ENCODE results near the gene PRR5.

PRR5 gene

GRCh38 chr22:44693756-44694155 lies 8.2 kb upstream of the PRR5 start:
- DNase-seq, result no peak

GRCh38 chr22:44697423-44698141 lies 4.4 kb upstream of the PRR5 start:
- DNase-seq, result peak; percentile 97

GRCh38 chr22:44698531-44699421 lies 3.2 kb upstream of the PRR5 start:
- DNase-seq, result no peak

GRCh38 chr22:44700456-44700855 lies 1.5 kb upstream of the PRR5 start:
- DNase-seq, result no peak

- DNase-seq, result no peak
These were observed 715 bp upstream of the PRR5 start for GRCh38 chr22:44701187-44701790.

- peak; percentile 66 for DNase-seq
These were observed 635 bp downstream of the PRR5 start for GRCh38 chr22:44702479-44703198.

- no peak for DNase-seq
These were observed 1.4 kb downstream of the PRR5 start for GRCh38 chr22:44703255-44703870.

GRCh38 chr22:44704159-44705021 lies 2.4 kb downstream of the PRR5 start:
- DNase-seq, result no peak

- no peak for DNase-seq
These were observed 3.0 kb downstream of the PRR5 start for GRCh38 chr22:44705022-44705297.

GRCh38 chr22:44706488-44706887 lies 4.5 kb downstream of the PRR5 start:
- DNase-seq, result no peak

- DNase-seq, result no peak
These were observed 5.2 kb downstream of the PRR5 start for GRCh38 chr22:44707178-44707577.

GRCh38 chr22:44707752-44708151 lies 5.7 kb downstream of the PRR5 start:
- DNase-seq, result no peak

- no peak for DNase-seq
These were observed 7.9 kb downstream of the PRR5 start for GRCh38 chr22:44709881-44710392.

GRCh38 chr22:44710474-44711240 lies 8.7 kb downstream of the PRR5 start:
- DNase-seq, result peak; percentile 77

- no peak for DNase-seq
These were observed 9.2 kb downstream of the PRR5 start for GRCh38 chr22:44711241-44711560.

- DNase-seq, result no peak
These were observed 9.9 kb downstream of the PRR5 start for GRCh38 chr22:44711690-44712555.

- DNase-seq, result no peak
These were observed 11.0 kb downstream of the PRR5 start for GRCh38 chr22:44712962-44713361.

GRCh38 chr22:44714703-44715350 lies 12.8 kb downstream of the PRR5 start:
- no peak for DNase-seq

GRCh38 chr22:44718418-44718817 lies 16.4 kb downstream of the PRR5 start:
- no peak for DNase-seq
